ENCODE measurements around the gene DAB1.

The DAB1 gene

GRCh38 chr1:56972976-56973375 lies 450.9 kb downstream of the DAB1 start:
- no peaks in the 10 kb centered on the region for H3K9me3 ChIP-seq (ENCODE audit: control insufficient read depth, insufficient read depth, low read length)
- no peaks in the 10 kb centered on the region for H3K4me1 ChIP-seq (ENCODE audit: control insufficient read depth, insufficient read depth, low read length)
- no peaks in the 10 kb centered on the region for H3K36me3 ChIP-seq (ENCODE audit: control insufficient read depth, insufficient read depth, low read length)
- no peak overlapping the region for H3K4me3 ChIP-seq (ENCODE audit: low read depth, low read length)
- no peak overlapping the region for H3K9ac ChIP-seq (ENCODE audit: low read depth, low read length)
- no peaks in the 10 kb centered on the region for H3K27me3 ChIP-seq (ENCODE audit: control insufficient read depth, insufficient read depth, low read length)

- no peaks in the 10 kb centered on the region for H3K27me3 ChIP-seq (ENCODE audit: control insufficient read depth, insufficient read depth, low read length)
- no peaks in the 10 kb centered on the region for H3K9me3 ChIP-seq (ENCODE audit: control insufficient read depth, insufficient read depth, low read length)
- no peak overlapping the region for H3K4me3 ChIP-seq (ENCODE audit: low read depth, low read length)
- no peak overlapping the region for H3K9ac ChIP-seq (ENCODE audit: low read depth, low read length)
- H3K36me3 ChIP-seq (ENCODE audit: control insufficient read depth, insufficient read depth, low read length): no peaks in the 10 kb centered on the region
- H3K4me1 ChIP-seq (ENCODE audit: control insufficient read depth, insufficient read depth, low read length): no peaks in the 10 kb centered on the region
Measured at GRCh38 chr1:56970280-56970679, 453.6 kb downstream of the DAB1 start.

- Histone ChIP-seq H3K9ac (ENCODE audit: low read depth, low read length) (no peak overlapping the region), H3K4me1 (ENCODE audit: control insufficient read depth, insufficient read depth, low read length) (no peaks in the 10 kb centered on the region), H3K36me3 (ENCODE audit: control insufficient read depth, insufficient read depth, low read length) (no peaks in the 10 kb centered on the region), H3K27me3 (ENCODE audit: control insufficient read depth, insufficient read depth, low read length) (no peaks in the 10 kb centered on the region), H3K4me3 (ENCODE audit: low read depth, low read length) (no peak overlapping the region), H3K9me3 (ENCODE audit: control insufficient read depth, insufficient read depth, low read length) (no peaks in the 10 kb centered on the region)
Measured at GRCh38 chr1:56968878-56969495, 454.9 kb downstream of the DAB1 start.

- no peaks in the 10 kb centered on the region for H3K27me3 ChIP-seq (ENCODE audit: control insufficient read depth, insufficient read depth, low read length)
- H3K4me3 ChIP-seq (ENCODE audit: low read depth, low read length): no peak overlapping the region
- H3K4me1 ChIP-seq (ENCODE audit: control insufficient read depth, insufficient read depth, low read length): no peaks in the 10 kb centered on the region
- no peaks in the 10 kb centered on the region for H3K36me3 ChIP-seq (ENCODE audit: control insufficient read depth, insufficient read depth, low read length)
- H3K9ac ChIP-seq (ENCODE audit: low read depth, low read length): no peak overlapping the region
- no peaks in the 10 kb centered on the region for H3K9me3 ChIP-seq (ENCODE audit: control insufficient read depth, insufficient read depth, low read length)
Measured at GRCh38 chr1:56967900-56968832, 455.7 kb downstream of the DAB1 start.

GRCh38 chr1:56967355-56967754 lies 456.5 kb downstream of the DAB1 start:
- no peaks in the 10 kb centered on the region for H3K4me1 ChIP-seq (ENCODE audit: control insufficient read depth, insufficient read depth, low read length)
- H3K27me3 ChIP-seq (ENCODE audit: control insufficient read depth, insufficient read depth, low read length): no peaks in the 10 kb centered on the region
- no peaks in the 10 kb centered on the region for H3K36me3 ChIP-seq (ENCODE audit: control insufficient read depth, insufficient read depth, low read length)
- no peak overlapping the region for H3K4me3 ChIP-seq (ENCODE audit: low read depth, low read length)
- no peak overlapping the region for H3K9ac ChIP-seq (ENCODE audit: low read depth, low read length)
- no peaks in the 10 kb centered on the region for H3K9me3 ChIP-seq (ENCODE audit: control insufficient read depth, insufficient read depth, low read length)

GRCh38 chr1:56966698-56966999 lies 457.2 kb downstream of the DAB1 start:
- H3K4me3 ChIP-seq (ENCODE audit: low read depth, low read length): no peak overlapping the region

GRCh38 chr1:56965916-56966697 lies 457.8 kb downstream of the DAB1 start, which contains the start of gene C8B:
TSS of gene C8B (minus strand) at chr1:56966015. CDS start at chr1:56965948, 67 bp downstream.
- Histone ChIP-seq H3K9ac (ENCODE audit: low read depth, low read length) (no peak within 1 kb of the TSS), H3K9me3 (ENCODE audit: control insufficient read depth, insufficient read depth, low read length) (no peaks in the 10 kb centered on the region), H3K36me3 (ENCODE audit: control insufficient read depth, insufficient read depth, low read length) (no peaks in the 10 kb centered on the region), H3K4me1 (ENCODE audit: control insufficient read depth, insufficient read depth, low read length) (no peaks in the 10 kb centered on the region), H3K4me3 (ENCODE audit: low read depth, low read length) (no peak within 1 kb of the TSS), H3K27me3 (ENCODE audit: control insufficient read depth, insufficient read depth, low read length) (no peaks in the 10 kb centered on the region)

More at GRCh38 chr1:56966698-56966999, 457.2 kb downstream of the DAB1 start:
- Histone ChIP-seq H3K36me3 (ENCODE audit: control insufficient read depth, insufficient read depth, low read length) (no peaks in the 10 kb centered on the region), H3K4me1 (ENCODE audit: control insufficient read depth, insufficient read depth, low read length) (no peaks in the 10 kb centered on the region), H3K9me3 (ENCODE audit: control insufficient read depth, insufficient read depth, low read length) (no peaks in the 10 kb centered on the region), H3K27me3 (ENCODE audit: control insufficient read depth, insufficient read depth, low read length) (no peaks in the 10 kb centered on the region), H3K9ac (ENCODE audit: low read depth, low read length) (no peak overlapping the region)

- Histone ChIP-seq H3K9ac (ENCODE audit: low read depth, low read length) (no peak overlapping the region), H3K4me1 (ENCODE audit: control insufficient read depth, insufficient read depth, low read length) (no peaks in the 10 kb centered on the region), H3K27me3 (ENCODE audit: control insufficient read depth, insufficient read depth, low read length) (no peaks in the 10 kb centered on the region), H3K4me3 (ENCODE audit: low read depth, low read length) (no peak overlapping the region), H3K9me3 (ENCODE audit: control insufficient read depth, insufficient read depth, low read length) (no peaks in the 10 kb centered on the region), H3K36me3 (ENCODE audit: control insufficient read depth, insufficient read depth, low read length) (no peaks in the 10 kb centered on the region)
Measured at GRCh38 chr1:56965191-56965590, 458.7 kb downstream of the DAB1 start.

GRCh38 chr1:56964349-56965017 lies 459.4 kb downstream of the DAB1 start:
- H3K36me3 ChIP-seq (ENCODE audit: control insufficient read depth, insufficient read depth, low read length): no peaks in the 10 kb centered on the region
- no peak overlapping the region for H3K4me3 ChIP-seq (ENCODE audit: low read depth, low read length)
- H3K27me3 ChIP-seq (ENCODE audit: control insufficient read depth, insufficient read depth, low read length): no peaks in the 10 kb centered on the region
- H3K4me1 ChIP-seq (ENCODE audit: control insufficient read depth, insufficient read depth, low read length): no peaks in the 10 kb centered on the region
- H3K9me3 ChIP-seq (ENCODE audit: control insufficient read depth, insufficient read depth, low read length): no peaks in the 10 kb centered on the region
- no peak overlapping the region for H3K9ac ChIP-seq (ENCODE audit: low read depth, low read length)

GRCh38 chr1:56963667-56964066 lies 460.2 kb downstream of the DAB1 start:
- H3K27me3 ChIP-seq (ENCODE audit: control insufficient read depth, insufficient read depth, low read length): no peaks in the 10 kb centered on the region
- H3K4me3 ChIP-seq (ENCODE audit: low read depth, low read length): no peak overlapping the region
- no peak overlapping the region for H3K9ac ChIP-seq (ENCODE audit: low read depth, low read length)
- H3K9me3 ChIP-seq (ENCODE audit: control insufficient read depth, insufficient read depth, low read length): no peaks in the 10 kb centered on the region
- no peaks in the 10 kb centered on the region for H3K4me1 ChIP-seq (ENCODE audit: control insufficient read depth, insufficient read depth, low read length)
- no peaks in the 10 kb centered on the region for H3K36me3 ChIP-seq (ENCODE audit: control insufficient read depth, insufficient read depth, low read length)

- no peaks in the 10 kb centered on the region for H3K9me3 ChIP-seq (ENCODE audit: control insufficient read depth, insufficient read depth, low read length)
- no peaks in the 10 kb centered on the region for H3K4me1 ChIP-seq (ENCODE audit: control insufficient read depth, insufficient read depth, low read length)
- no peaks in the 10 kb centered on the region for H3K36me3 ChIP-seq (ENCODE audit: control insufficient read depth, insufficient read depth, low read length)
- H3K27me3 ChIP-seq (ENCODE audit: control insufficient read depth, insufficient read depth, low read length): no peaks in the 10 kb centered on the region
- no peak overlapping the region for H3K9ac ChIP-seq (ENCODE audit: low read depth, low read length)
- H3K4me3 ChIP-seq (ENCODE audit: low read depth, low read length): no peak overlapping the region
Measured at GRCh38 chr1:56961426-56961825, 462.4 kb downstream of the DAB1 start.
